Measurements from ENCODE around the gene CD58. TPM values are rescaled to one million over a fixed set of nuclear protein-coding genes. Genes with fewer than 3 reads are reported as not detected.

CD58 gene
- total and polyA plus RNA-seq, 9 donors: 5.2 to 14.4 (median 6.8) TPM

DNA sequence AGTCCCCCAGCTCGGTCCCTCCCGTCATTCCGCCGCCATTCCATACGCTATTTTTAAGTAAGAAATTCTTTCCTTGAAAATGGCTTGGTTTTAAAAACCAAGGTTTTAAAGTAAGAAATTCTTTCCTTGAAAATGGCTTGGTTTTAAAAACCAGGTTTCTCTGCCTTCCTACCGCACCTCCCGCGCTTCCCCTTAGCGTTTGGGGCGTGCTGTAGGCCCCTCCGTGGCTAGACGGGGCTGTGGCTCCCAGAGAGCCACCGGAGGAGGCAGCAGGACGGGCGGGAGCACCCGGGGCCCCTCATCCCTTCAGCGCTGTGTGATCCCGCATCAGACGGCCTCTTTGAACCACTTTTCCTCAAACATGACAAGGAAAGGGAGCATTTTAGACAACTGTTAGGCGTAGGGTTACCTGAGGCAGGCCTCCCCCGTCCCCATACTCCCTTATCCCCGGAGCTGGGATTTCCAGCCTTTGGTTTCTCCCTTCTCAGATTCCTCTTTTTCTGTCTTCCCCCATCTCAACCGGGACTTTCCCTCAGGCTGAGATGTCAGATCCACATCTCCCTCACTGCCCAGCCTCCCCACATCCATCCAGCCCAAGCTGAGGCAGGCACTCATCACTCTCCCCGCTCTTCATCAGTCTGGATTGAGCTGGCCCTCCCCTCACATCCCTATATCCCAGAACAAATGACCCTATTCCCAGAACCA is 541 bp upstream of the CD58 start:
- Histone ChIP-seq H3K27me3 (no peaks in the 10 kb centered on the region), H3K36me3 (no peaks in the 10 kb centered on the region), H3K4me3 (peak overlapping the region; percentile 97), H3K4me1 (ENCODE audit: insufficient read depth) (no peaks in the 10 kb centered on the region), H3K27ac (peak overlapping the region; percentile 79 to 85), H3K9me3 (no peaks in the 10 kb centered on the region)
- TF ChIP-seq, protein P1, sequence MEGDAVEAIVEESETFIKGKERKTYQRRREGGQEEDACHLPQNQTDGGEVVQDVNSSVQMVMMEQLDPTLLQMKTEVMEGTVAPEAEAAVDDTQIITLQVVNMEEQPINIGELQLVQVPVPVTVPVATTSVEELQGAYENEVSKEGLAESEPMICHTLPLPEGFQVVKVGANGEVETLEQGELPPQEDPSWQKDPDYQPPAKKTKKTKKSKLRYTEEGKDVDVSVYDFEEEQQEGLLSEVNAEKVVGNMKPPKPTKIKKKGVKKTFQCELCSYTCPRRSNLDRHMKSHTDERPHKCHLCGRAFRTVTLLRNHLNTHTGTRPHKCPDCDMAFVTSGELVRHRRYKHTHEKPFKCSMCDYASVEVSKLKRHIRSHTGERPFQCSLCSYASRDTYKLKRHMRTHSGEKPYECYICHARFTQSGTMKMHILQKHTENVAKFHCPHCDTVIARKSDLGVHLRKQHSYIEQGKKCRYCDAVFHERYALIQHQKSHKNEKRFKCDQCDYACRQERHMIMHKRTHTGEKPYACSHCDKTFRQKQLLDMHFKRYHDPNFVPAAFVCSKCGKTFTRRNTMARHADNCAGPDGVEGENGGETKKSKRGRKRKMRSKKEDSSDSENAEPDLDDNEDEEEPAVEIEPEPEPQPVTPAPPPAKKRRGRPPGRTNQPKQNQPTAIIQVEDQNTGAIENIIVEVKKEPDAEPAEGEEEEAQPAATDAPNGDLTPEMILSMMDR (IDR thresholded peaks at IDR 0.05): no peak
- TF ChIP-seq EP300 (IDR thresholded peaks at IDR 0.05) (no peak), POLR2A (IDR thresholded peaks at IDR 0.05) (no peak)
- whole genome bisulfite sequencing, 3 donors: 5 to 8% (median 7%) methylated on average over 24 of the region's 24 CpGs
- peak in 1 of 5 donors; percentile 42 for DNase-seq
- intact Hi-C loops (cut with DNase I): loop anchor here in 3 of 4 donors (5.0 kb wide), 3 partner anchors 199 to 486 kb away; partner anchors contain the start of gene ATP1A1 (in 1 of the 3)

DNA sequence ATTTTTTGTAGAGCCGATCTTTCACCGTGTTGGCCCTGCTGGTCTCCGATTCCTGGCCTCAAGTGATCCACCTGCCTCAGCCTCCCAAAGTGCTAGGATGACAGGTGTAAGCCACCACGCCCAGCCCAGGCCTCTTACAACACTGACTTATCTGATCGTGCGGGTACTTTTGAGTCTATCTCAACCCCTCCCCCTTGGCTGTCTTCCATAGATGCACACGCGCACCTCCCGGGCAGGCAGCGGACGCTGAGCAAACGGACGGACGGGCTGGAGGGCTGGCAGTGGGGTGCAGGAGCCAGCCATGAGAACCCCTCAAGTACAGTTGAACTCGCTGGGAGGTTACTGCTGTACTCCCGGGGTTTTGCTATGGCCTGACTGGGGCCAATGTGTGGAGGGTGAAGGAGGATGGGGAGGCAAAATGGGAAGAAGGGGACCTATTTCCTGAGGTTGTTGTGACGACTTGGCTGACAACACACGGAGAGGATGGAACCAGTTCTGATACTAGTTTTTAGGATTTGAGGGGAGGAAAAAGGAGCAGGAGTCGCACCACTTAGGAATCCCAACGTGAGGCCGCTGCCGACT is 959 bp downstream of the CD58 start:
- H3K36me3 ChIP-seq: no peaks in the 10 kb centered on the region
- H3K27ac ChIP-seq: peak overlapping the region; percentile 79 to 85
- no peaks in the 10 kb centered on the region for H3K4me1 ChIP-seq (ENCODE audit: insufficient read depth)
- TF ChIP-seq POLR2A (IDR thresholded peaks at IDR 0.05): no peak
- TF ChIP-seq EP300 (IDR thresholded peaks at IDR 0.05): no peak
- TF ChIP-seq, protein P1 (IDR thresholded peaks at IDR 0.05): no peak
- WGBS, 3 donors: 49 to 58% (median 52%) methylated on average over 22 of the region's 22 CpGs
- no peaks in the 10 kb centered on the region for H3K27me3 ChIP-seq
- peak overlapping the region; percentile 97 for H3K4me3 ChIP-seq
- no peaks in the 10 kb centered on the region for H3K9me3 ChIP-seq
- peak; percentile 18 to 47 (median 31) for DNase-seq
- intact Hi-C loops (cut with DNase I): loop anchor here in 3 of 4 donors (5.0 kb wide), 3 partner anchors 198 to 487 kb away; partner anchors contain the start of gene ATP1A1 (in 1 of the 3)

DNA sequence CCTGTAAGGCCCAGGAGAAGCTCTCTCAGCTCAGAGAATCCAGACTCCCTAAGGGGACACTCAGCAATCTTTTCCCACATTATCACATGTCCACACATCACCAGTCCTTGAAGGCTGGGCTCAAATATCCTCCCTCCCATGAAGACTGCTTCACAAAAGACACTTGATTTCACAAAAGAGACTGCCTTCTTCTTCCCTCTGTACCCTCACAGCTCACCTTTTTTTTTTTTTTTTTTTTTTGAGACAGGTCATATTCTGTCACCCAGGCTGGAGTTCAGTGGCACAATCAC is 1.5 kb downstream of the CD58 start:
- TF ChIP-seq, protein P1 (IDR thresholded peaks at IDR 0.05): no peak
- TF ChIP-seq POLR2A (IDR thresholded peaks at IDR 0.05) (no peak), EP300 (IDR thresholded peaks at IDR 0.05) (no peak)
- no peaks in the 10 kb centered on the region for H3K9me3 ChIP-seq
- intact Hi-C loops (cut with DNase I): no loop called here
- DNase-seq: no peak
- H3K4me1 ChIP-seq (ENCODE audit: insufficient read depth): no peaks in the 10 kb centered on the region
- H3K36me3 ChIP-seq: no peaks in the 10 kb centered on the region
- H3K4me3 ChIP-seq: no peak overlapping the region
- no peaks in the 10 kb centered on the region for H3K27me3 ChIP-seq
- no peak overlapping the region for H3K27ac ChIP-seq

DNA sequence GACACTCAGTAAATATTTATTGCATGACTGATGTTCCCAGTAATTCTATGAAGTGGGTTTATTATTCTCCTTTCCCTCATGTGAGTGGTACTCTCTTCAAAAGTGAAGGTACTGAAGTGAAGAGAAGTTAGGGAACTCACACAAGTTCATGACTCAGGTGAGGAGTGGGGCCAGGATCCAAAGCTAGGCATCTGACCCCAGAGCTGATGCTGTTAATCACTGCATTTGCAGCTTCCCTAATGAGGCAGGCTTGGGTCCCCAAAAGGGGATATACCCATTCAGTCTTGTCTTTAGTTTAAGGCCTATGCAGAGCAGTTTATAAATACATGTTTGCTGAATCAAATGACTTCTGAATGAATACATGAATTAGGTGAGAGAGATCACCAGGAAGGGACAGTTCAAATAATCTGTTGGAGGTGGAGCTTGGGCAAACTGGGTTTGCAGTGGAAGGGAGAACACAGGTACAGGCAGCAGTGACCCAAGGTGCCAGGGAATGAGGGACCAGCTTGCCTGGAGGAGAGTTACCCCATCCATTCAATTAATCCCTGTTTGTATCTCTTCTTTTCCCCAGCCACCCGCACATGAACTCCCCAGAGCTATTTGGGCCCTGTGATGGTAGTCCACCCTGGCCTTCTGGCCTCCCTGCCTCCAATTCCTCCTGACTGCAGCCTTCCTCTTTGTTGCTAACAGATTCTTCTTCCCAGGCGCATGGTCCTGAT is 2.0 kb downstream of the CD58 start:
- Histone ChIP-seq H3K27me3 (no peaks in the 10 kb centered on the region), H3K9me3 (no peaks in the 10 kb centered on the region), H3K4me1 (ENCODE audit: insufficient read depth) (no peaks in the 10 kb centered on the region), H3K36me3 (no peaks in the 10 kb centered on the region), H3K27ac (no peak overlapping the region), H3K4me3 (no peak overlapping the region)
- WGBS, 3 donors: 96 to 98% (median 96%) methylated on average over 2 of the region's 2 CpGs
- no peak for DNase-seq
- intact Hi-C loops (cut with DNase I): no loop called here
- TF ChIP-seq EP300 (IDR thresholded peaks at IDR 0.05): no peak
- no peak for TF ChIP-seq POLR2A (IDR thresholded peaks at IDR 0.05)
- TF ChIP-seq, protein P1 (IDR thresholded peaks at IDR 0.05): no peak

Data from ovary (tissue), 9 donors.